DMS53 treated with DMSO at 0.1 percent for 48 hours (cell line): ENCODE measurements around the gene CCDC40.

ENCODE experiments used
- DNase-seq: peaks from one replicate; lab custom pipeline; 2025; ENCODE audit not compliant: unreplicated experiment; lab: John Stamatoyannopoulos, UW

The CCDC40 gene

GRCh38 chr17:80099291-80100034, 63.0 kb downstream of the CCDC40 start:
- DNase-seq: no peak

GRCh38 chr17:80100035-80100323, 63.5 kb downstream of the CCDC40 start:
- DNase-seq: no peak

- DNase-seq: peak; percentile 58
These were observed 64.8 kb downstream of the CCDC40 start, which contains the start of gene GAA for GRCh38 chr17:80101011-80101945. GAA (plus strand) TSS chr17:80101581; CDS start chr17:80104587, 3,006 bp downstream.

GRCh38 chr17:80101946-80102663, 65.7 kb downstream of the CCDC40 start:
- no peak for DNase-seq

GRCh38 chr17:80102664-80103448, 66.4 kb downstream of the CCDC40 start:
- no peak for DNase-seq

- DNase-seq: no peak
These were observed 67.1 kb downstream of the CCDC40 start for GRCh38 chr17:80103449-80104085.

- DNase-seq: peak; percentile 22
These were observed 68.0 kb downstream of the CCDC40 start for GRCh38 chr17:80104321-80104955.

- no peak for DNase-seq
These were observed 68.5 kb downstream of the CCDC40 start for GRCh38 chr17:80104956-80105375.

- no peak for DNase-seq
These were observed 69.3 kb downstream of the CCDC40 start for GRCh38 chr17:80105762-80106161.

GRCh38 chr17:80106176-80106575, 69.7 kb downstream of the CCDC40 start:
- no peak for DNase-seq

GRCh38 chr17:80106751-80107150, 70.3 kb downstream of the CCDC40 start:
- DNase-seq: no peak

- DNase-seq: no peak
These were observed 71.0 kb downstream of the CCDC40 start for GRCh38 chr17:80107231-80108021.

GRCh38 chr17:80108036-80108971, 71.9 kb downstream of the CCDC40 start:
- no peak for DNase-seq

- no peak for DNase-seq
These were observed 72.7 kb downstream of the CCDC40 start for GRCh38 chr17:80109066-80109660.

GRCh38 chr17:80109713-80110446, 73.4 kb downstream of the CCDC40 start:
- DNase-seq: no peak

GRCh38 chr17:80110447-80110812, 74.0 kb downstream of the CCDC40 start:
- DNase-seq: no peak
